SU-DHL-6 (cell line): ENCODE results near the gene QSOX2.

Source experiments
- H2AFZ ChIP-seq: fragments of 200-600 bp; sonication (generic); 2 replicates; pipeline ENCODE4 v1.6.1; 2014; ENCODE audit warnings: low read depth, mild to moderate bottlenecking, moderate library complexity, mixed read lengths, antibody characterized with exemption, low read length; ENCODE audit not compliant: severe bottlenecking
- H3F3A ChIP-seq: fragments of 200-600 bp; shearing (Covaris generic); 2 replicates; pipeline ENCODE4 v1.6.0; 2016; ENCODE audit warnings: antibody characterized with exemption, mild to moderate bottlenecking; ENCODE audit not compliant: insufficient read depth
- H3K27ac ChIP-seq: fragments of 200-600 bp; sonication (generic); 2 replicates; pipeline ENCODE4 v1.5.1; 2016; ENCODE audit warnings: low read depth, mild to moderate bottlenecking, low read length, moderate library complexity, mixed read lengths
- H3K27me3 ChIP-seq: fragments of 200-600 bp; sonication (generic), shearing (Covaris generic); 2 replicates; pipeline ENCODE4 v1.6.0; 2014; ENCODE audit warnings: mild to moderate bottlenecking, low read length
- H3K36me3 ChIP-seq: fragments of 200-600 bp; sonication (generic); 2 replicates; pipeline ENCODE4 v1.6.1; 2014; ENCODE audit warnings: mild to moderate bottlenecking, low read length, mixed read lengths
- H3K4me2 ChIP-seq: fragments of 300-600, 200-600 bp; shearing (Covaris generic), sonication (generic); 2 replicates; pipeline ENCODE4 v1.6.0; 2014; ENCODE audit warnings: low read length, low read depth, mild to moderate bottlenecking; ENCODE audit not compliant: poor library complexity, severe bottlenecking
- H3K4me3 ChIP-seq: fragments of 200-600 bp; sonication (generic); 2 replicates; pipeline ENCODE4 v1.5.1; 2014; ENCODE audit warnings: antibody characterized with exemption, low read length, mild to moderate bottlenecking, mixed read lengths; ENCODE audit not compliant: insufficient read depth, poor library complexity, severe bottlenecking
- H3K79me2 ChIP-seq: fragments of 200-600 bp; sonication (generic); 2 replicates; pipeline ENCODE4 v1.6.1; 2014; ENCODE audit warnings: mild to moderate bottlenecking, low read length, moderate library complexity; ENCODE audit not compliant: insufficient read depth
- H3K9ac ChIP-seq: fragments of 200-600 bp; sonication (generic); 2 replicates; pipeline ENCODE4 v1.7.0; 2014; ENCODE audit warnings: mild to moderate bottlenecking, low read length
- H3K9me2 ChIP-seq: fragments of 200-600 bp; sonication (generic); replicated peaks from 2 replicates; pipeline ENCODE4 v1.6.1; 2014; ENCODE audit warnings: low read length; ENCODE audit not compliant: insufficient read depth
- H3K9me3 ChIP-seq: fragments of 200-600 bp; sonication (generic); 2 replicates; pipeline ENCODE4 v1.6.1; 2014; ENCODE audit warnings: low read length, mixed read lengths; ENCODE audit not compliant: insufficient read depth
- H4K20me1 ChIP-seq: fragments of 200-600 bp; sonication (generic); 2 replicates; pipeline ENCODE4 v1.6.1; 2014; ENCODE audit warnings: low read depth, mild to moderate bottlenecking, antibody characterized with exemption, low read length, moderate library complexity, mixed read lengths
- CTCF ChIP-seq: fragments of 200-600 bp; sonication (generic); IDR thresholded peaks from one replicate; pipeline ENCODE4 v1.5.1; 2017; ENCODE audit warnings: antibody characterized with exemption, mild to moderate bottlenecking, low read length, moderate library complexity; ENCODE audit not compliant: insufficient read depth, poor library complexity, severe bottlenecking
- EZH2phosphoT487 ChIP-seq: fragments of 200-600 bp; sonication (generic), shearing (Covaris generic); conservative IDR thresholded peaks from 2 replicates; pipeline ENCODE4 v1.6.1; 2018; ENCODE audit warnings: mild to moderate bottlenecking, antibody characterized with exemption, low read length, moderate library complexity, mixed read lengths

The QSOX2 gene

GRCh38 chr9:136233868-136234267, 11.7 kb downstream of the QSOX2 start:
- Histone ChIP-seq H4K20me1 (no peaks in the 10 kb centered on the region), H2AFZ (no peak overlapping the region), H3K36me3 (no peaks in the 10 kb centered on the region), H3K9ac (no peak overlapping the region), H3K27ac (no peak overlapping the region), H3K27me3 (no peaks in the 10 kb centered on the region), H3K4me3 (no peak overlapping the region), H3K9me3 (no peaks in the 10 kb centered on the region), H3K4me2 (no peak overlapping the region), H3K79me2 (peaks cover 83% of the 10 kb centered on the region), H3F3A (no peaks in the 10 kb centered on the region), H3K9me2 (no peaks in the 10 kb centered on the region)
- TF ChIP-seq CTCF (no peak), EZH2phosphoT487 (no peak)

DNA sequence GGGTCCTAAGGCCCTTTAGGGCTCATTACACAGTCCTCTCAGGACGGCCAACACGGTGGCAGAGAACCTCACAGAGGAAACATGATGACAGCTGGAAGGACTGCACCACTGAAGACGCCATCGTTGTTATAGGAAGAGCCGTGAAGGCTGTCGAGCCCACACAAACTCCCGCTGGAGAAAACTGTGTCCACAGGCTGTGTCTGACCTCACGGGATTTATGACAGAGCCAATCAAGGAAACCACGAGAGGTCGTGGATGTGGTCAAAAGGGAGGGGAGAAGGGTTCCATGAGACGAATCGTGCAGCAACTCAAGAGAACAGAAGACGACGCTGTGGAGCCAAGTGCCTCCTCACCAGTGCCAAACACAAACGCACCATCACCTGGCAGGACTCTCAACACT, 12.2 kb downstream of the QSOX2 start:
- no peaks in the 10 kb centered on the region for H3K9me2 ChIP-seq
- no peak overlapping the region for H3K9ac ChIP-seq
- no peak overlapping the region for H2AFZ ChIP-seq
- H3K36me3 ChIP-seq: no peaks in the 10 kb centered on the region
- H3K79me2 ChIP-seq: peaks cover 83% of the 10 kb centered on the region
- no peak overlapping the region for H3K27ac ChIP-seq
- H3K9me3 ChIP-seq: no peaks in the 10 kb centered on the region
- H3K4me2 ChIP-seq: no peak overlapping the region
- H3K27me3 ChIP-seq: no peaks in the 10 kb centered on the region
- TF ChIP-seq CTCF (no peak), EZH2phosphoT487 (no peak)
- H4K20me1 ChIP-seq: no peaks in the 10 kb centered on the region
- no peaks in the 10 kb centered on the region for H3F3A ChIP-seq
- H3K4me3 ChIP-seq: no peak overlapping the region

GRCh38 chr9:136232969-136233368, 12.6 kb downstream of the QSOX2 start:
- Histone ChIP-seq H3K27ac (no peak overlapping the region), H3F3A (no peaks in the 10 kb centered on the region), H3K4me3 (no peak overlapping the region), H4K20me1 (no peaks in the 10 kb centered on the region), H3K9me3 (no peaks in the 10 kb centered on the region), H3K27me3 (no peaks in the 10 kb centered on the region), H3K36me3 (no peaks in the 10 kb centered on the region), H3K9ac (no peak overlapping the region), H3K79me2 (peaks cover 83% of the 10 kb centered on the region), H3K9me2 (no peaks in the 10 kb centered on the region), H2AFZ (no peak overlapping the region), H3K4me2 (no peak overlapping the region)
- no peak for TF ChIP-seq EZH2phosphoT487
- no peak for TF ChIP-seq CTCF
